ENCODE data around the gene CCDC93.

DNA sequence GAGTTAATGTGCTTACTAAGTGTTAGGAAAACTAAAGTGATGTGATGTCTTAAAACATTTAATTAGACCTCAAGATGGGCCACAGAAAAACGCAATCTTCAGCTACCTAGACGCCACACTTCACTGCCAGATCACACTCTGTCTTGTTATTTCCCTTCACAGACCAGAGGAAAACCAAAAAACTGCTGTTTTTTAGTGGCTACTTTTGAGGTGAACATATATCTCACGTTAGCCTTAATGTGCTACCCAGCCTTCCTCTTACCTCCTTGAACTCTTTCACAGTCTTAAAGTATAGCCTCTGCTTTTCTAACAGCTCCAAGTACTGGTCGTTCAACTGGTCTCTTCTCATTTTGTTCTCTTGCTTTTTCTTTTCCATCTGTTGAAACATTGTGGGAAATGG is 83.1 kb downstream of the CCDC93 start:
- TF ChIP-seq, protein P1, sequence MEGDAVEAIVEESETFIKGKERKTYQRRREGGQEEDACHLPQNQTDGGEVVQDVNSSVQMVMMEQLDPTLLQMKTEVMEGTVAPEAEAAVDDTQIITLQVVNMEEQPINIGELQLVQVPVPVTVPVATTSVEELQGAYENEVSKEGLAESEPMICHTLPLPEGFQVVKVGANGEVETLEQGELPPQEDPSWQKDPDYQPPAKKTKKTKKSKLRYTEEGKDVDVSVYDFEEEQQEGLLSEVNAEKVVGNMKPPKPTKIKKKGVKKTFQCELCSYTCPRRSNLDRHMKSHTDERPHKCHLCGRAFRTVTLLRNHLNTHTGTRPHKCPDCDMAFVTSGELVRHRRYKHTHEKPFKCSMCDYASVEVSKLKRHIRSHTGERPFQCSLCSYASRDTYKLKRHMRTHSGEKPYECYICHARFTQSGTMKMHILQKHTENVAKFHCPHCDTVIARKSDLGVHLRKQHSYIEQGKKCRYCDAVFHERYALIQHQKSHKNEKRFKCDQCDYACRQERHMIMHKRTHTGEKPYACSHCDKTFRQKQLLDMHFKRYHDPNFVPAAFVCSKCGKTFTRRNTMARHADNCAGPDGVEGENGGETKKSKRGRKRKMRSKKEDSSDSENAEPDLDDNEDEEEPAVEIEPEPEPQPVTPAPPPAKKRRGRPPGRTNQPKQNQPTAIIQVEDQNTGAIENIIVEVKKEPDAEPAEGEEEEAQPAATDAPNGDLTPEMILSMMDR (IDR thresholded peaks at IDR 0.05): no peak
- no peak for TF ChIP-seq POLR2A (IDR thresholded peaks at IDR 0.05)
